ENCODE results near the gene MMP13.

DNA sequence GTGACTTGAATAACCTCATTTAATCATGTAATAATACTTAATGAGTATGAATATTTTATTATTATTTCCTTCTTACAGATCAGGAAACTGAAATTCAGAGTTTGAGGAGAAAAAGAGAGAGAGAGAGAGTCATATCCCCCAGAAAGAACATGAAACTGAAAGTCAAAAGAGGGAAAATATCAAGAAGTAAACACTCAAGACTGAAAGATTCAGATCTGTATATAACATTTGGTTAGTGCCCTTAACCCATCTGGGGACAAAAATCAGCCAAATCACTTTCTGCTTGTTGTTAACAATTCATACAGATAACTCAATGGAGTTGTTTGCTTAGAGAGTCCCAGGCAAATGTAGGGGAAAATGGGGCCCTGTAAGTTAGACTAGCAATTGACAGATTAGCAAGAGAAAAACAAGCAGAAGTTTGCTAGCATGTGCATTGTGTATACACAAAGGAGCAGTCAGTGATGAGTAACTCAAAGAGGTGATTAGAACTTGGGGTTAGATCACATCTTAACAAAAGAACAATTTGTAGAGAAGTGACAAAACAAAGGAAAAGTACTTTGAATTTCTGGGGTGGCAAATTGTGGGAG lies 25.9 kb upstream of the MMP13 start:
- no peak for TF ChIP-seq POLR2A (IDR thresholded peaks at IDR 0.05)
- no peak for TF ChIP-seq EP300 (IDR thresholded peaks at IDR 0.05)
- TF ChIP-seq CTCF (IDR thresholded peaks at IDR 0.05) = no peak
